ENCODE data around the gene CCR8. TPM values are rescaled to one million over a fixed set of nuclear protein-coding genes. Genes with fewer than 3 reads are reported as not detected.

Gene CCR8
- total RNA-seq, 2 donors from 2014 or later = not detected

- DNase-seq (peak; percentile 59 to 76), ATAC-seq (peak; percentile 90)
- intact Hi-C loops (cut with DNase I, micrococcal nuclease) = no loop called here
These were observed 48.6 kb downstream of the CCR8 start for GRCh38 chr3:39378088-39378487.

GRCh38 chr3:39378957-39379777 is 49.7 kb downstream of the CCR8 start:
- DNase-seq (no peak), ATAC-seq (no peak)
- intact Hi-C loops (cut with DNase I, micrococcal nuclease) = no loop called here

- DNase-seq = no peak
- intact Hi-C loops (cut with DNase I, micrococcal nuclease) = no loop called here
- ATAC-seq = no peak
These were observed 50.3 kb downstream of the CCR8 start for GRCh38 chr3:39379778-39380155.

GRCh38 chr3:39381432-39381831 is 51.9 kb downstream of the CCR8 start:
- ATAC-seq = no peak
- intact Hi-C loops (cut with DNase I, micrococcal nuclease) = no loop called here

More at GRCh38 chr3:39381432-39381831, 51.9 kb downstream of the CCR8 start:
- no peak for DNase-seq

Other genes starting within 250 kb of the CCR8 start
- gene GORASP1, start 222.1 kb upstream of the CCR8 start, total RNA-seq = 100 to 1,000 TPM in 1 of 2 donors, 10 to 100 TPM in 1; 86.8 to 106 TPM
- gene TTC21A, start 222.0 kb upstream of the CCR8 start, total RNA-seq = 1 to 10 TPM; 4.5 to 8.3 TPM
- 10 to 100 TPM; 19.2 to 33.7 TPM for gene CSRNP1, start 176.1 kb upstream of the CCR8 start, total RNA-seq
- not detected for gene XIRP1, start 137.1 kb upstream of the CCR8 start, total RNA-seq
- gene CX3CR1, start 49.7 kb upstream of the CCR8 start, total RNA-seq = under 1 TPM; 0.24 to 0.59 TPM
- gene SLC25A38, start 53.7 kb downstream of the CCR8 start, total RNA-seq = 10 to 100 TPM; 38.2 to 40.7 TPM
- 100 to 1,000 TPM; 888 to 967 TPM for gene RPSA, start 77.0 kb downstream of the CCR8 start, total RNA-seq
- 1 to 10 TPM in 1 of 2 donors, under 1 TPM in 1; 0.27 to 1.3 TPM for gene MOBP, start 138.0 kb downstream of the CCR8 start, total RNA-seq

Data from left colon (tissue), 2 donors.